ENCODE measurements around the gene IL22RA1. TPM values are rescaled to one million over a fixed set of nuclear protein-coding genes. Genes with fewer than 3 reads are reported as not detected.
A peak's percentile ranks its signal among the peaks of the same experiment; 100 is the strongest.

The IL22RA1 gene
- total and polyA plus RNA-seq, 9 of the 15 experiments (the other 6 are each of a cell fraction or from before 2014, with no cell fraction given), result not detected

DNA sequence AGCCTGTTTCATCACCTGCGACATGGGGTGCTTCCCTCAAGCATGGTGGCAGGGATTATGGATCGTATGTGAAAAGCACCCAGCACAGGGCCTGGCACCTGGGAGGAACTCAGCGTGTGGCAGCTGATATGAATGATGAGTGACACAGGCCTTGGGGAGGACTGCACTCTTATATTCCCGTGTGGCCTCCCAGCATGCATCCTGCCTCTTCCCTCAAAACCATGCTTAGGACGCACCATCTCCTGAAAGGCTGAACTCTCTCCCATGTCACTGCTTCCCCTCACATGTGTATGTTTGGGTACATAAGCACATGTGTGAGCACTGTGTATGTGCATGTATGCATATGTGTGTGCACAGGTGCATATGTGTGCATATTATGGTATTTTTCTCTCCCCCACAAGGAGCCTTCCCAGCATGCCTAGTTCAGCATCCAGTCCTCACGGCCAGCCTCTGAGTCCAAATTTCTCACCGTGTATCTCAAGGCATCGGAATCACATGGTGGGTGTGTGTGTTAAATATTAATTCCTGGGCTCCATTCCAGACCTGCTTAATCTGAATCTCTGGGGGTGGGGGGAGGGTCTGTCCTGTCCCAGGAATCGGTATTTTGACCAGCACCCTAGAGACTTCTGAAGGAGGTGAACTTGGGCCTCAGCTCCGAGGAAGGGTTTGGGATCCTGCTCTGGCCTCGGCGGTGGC lies 43.8 kb downstream of the IL22RA1 start (continued):
- TF ChIP-seq, protein P1, sequence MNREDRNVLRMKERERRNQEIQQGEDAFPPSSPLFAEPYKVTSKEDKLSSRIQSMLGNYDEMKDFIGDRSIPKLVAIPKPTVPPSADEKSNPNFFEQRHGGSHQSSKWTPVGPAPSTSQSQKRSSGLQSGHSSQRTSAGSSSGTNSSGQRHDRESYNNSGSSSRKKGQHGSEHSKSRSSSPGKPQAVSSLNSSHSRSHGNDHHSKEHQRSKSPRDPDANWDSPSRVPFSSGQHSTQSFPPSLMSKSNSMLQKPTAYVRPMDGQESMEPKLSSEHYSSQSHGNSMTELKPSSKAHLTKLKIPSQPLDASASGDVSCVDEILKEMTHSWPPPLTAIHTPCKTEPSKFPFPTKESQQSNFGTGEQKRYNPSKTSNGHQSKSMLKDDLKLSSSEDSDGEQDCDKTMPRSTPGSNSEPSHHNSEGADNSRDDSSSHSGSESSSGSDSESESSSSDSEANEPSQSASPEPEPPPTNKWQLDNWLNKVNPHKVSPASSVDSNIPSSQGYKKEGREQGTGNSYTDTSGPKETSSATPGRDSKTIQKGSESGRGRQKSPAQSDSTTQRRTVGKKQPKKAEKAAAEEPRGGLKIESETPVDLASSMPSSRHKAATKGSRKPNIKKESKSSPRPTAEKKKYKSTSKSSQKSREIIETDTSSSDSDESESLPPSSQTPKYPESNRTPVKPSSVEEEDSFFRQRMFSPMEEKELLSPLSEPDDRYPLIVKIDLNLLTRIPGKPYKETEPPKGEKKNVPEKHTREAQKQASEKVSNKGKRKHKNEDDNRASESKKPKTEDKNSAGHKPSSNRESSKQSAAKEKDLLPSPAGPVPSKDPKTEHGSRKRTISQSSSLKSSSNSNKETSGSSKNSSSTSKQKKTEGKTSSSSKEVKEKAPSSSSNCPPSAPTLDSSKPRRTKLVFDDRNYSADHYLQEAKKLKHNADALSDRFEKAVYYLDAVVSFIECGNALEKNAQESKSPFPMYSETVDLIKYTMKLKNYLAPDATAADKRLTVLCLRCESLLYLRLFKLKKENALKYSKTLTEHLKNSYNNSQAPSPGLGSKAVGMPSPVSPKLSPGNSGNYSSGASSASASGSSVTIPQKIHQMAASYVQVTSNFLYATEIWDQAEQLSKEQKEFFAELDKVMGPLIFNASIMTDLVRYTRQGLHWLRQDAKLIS (CRISPR knock-in tag; IDR thresholded peaks at IDR 0.05), result no peak
- no peak for TF ChIP-seq POU5F1 (IDR thresholded peaks at IDR 0.05; ENCODE audit: borderline replicate concordance, low read depth, low read length, partially characterized antibody)
- no peak for TF ChIP-seq ZNF165 (CRISPR knock-in tag; IDR thresholded peaks at IDR 0.05; ENCODE audit: borderline replicate concordance)
- TF ChIP-seq, protein P2, sequence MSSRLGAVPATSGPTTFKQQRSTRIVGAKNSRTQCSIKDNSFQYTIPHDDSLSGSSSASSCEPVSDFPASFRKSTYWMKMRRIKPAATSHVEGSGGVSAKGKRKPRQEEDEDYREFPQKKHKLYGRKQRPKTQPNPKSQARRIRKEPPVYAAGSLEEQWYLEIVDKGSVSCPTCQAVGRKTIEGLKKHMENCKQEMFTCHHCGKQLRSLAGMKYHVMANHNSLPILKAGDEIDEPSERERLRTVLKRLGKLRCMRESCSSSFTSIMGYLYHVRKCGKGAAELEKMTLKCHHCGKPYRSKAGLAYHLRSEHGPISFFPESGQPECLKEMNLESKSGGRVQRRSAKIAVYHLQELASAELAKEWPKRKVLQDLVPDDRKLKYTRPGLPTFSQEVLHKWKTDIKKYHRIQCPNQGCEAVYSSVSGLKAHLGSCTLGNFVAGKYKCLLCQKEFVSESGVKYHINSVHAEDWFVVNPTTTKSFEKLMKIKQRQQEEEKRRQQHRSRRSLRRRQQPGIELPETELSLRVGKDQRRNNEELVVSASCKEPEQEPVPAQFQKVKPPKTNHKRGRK (tag; IDR thresholded peaks at IDR 0.05), result no peak
- TF ChIP-seq TCF7L2 (IDR thresholded peaks at IDR 0.05; ENCODE audit: low read depth, low read length), result no peak
- no peak for TF ChIP-seq SMC3 (conservative IDR thresholded peaks at IDR 0.05; ENCODE audit: insufficient read depth, low read depth, low read length)
- no peak for TF ChIP-seq MTA2 (IDR thresholded peaks at IDR 0.05; ENCODE audit: low read depth)
- TF ChIP-seq THRAP3 (IDR thresholded peaks at IDR 0.05; ENCODE audit: borderline replicate concordance), result no peak
- no peak for TF ChIP-seq NCOR1 (IDR thresholded peaks at IDR 0.05)
- TF ChIP-seq CAMTA2 (CRISPR knock-in tag; conservative IDR thresholded peaks at IDR 0.05), result no peak
- TF ChIP-seq MECOM (CRISPR knock-in tag; IDR thresholded peaks at IDR 0.05), result no peak
- no peak for TF ChIP-seq ZNF551 (CRISPR knock-in tag; IDR thresholded peaks at IDR 0.05)
- TF ChIP-seq, protein P3, sequence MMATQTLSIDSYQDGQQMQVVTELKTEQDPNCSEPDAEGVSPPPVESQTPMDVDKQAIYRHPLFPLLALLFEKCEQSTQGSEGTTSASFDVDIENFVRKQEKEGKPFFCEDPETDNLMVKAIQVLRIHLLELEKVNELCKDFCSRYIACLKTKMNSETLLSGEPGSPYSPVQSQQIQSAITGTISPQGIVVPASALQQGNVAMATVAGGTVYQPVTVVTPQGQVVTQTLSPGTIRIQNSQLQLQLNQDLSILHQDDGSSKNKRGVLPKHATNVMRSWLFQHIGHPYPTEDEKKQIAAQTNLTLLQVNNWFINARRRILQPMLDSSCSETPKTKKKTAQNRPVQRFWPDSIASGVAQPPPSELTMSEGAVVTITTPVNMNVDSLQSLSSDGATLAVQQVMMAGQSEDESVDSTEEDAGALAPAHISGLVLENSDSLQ (IDR thresholded peaks at IDR 0.05), result peak; percentile 62
- no peak for TF ChIP-seq POLR2AphosphoS2 (IDR thresholded peaks at IDR 0.05; ENCODE audit: low read length)
- TF ChIP-seq KDM2B (CRISPR knock-in tag; IDR thresholded peaks at IDR 0.05), result no peak
- TF ChIP-seq, protein P4, sequence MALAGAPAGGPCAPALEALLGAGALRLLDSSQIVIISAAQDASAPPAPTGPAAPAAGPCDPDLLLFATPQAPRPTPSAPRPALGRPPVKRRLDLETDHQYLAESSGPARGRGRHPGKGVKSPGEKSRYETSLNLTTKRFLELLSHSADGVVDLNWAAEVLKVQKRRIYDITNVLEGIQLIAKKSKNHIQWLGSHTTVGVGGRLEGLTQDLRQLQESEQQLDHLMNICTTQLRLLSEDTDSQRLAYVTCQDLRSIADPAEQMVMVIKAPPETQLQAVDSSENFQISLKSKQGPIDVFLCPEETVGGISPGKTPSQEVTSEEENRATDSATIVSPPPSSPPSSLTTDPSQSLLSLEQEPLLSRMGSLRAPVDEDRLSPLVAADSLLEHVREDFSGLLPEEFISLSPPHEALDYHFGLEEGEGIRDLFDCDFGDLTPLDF (CRISPR knock-in tag; IDR thresholded peaks at IDR 0.05), result no peak
- TF ChIP-seq HDGF (IDR thresholded peaks at IDR 0.05), result no peak
- TF ChIP-seq, protein P5, sequence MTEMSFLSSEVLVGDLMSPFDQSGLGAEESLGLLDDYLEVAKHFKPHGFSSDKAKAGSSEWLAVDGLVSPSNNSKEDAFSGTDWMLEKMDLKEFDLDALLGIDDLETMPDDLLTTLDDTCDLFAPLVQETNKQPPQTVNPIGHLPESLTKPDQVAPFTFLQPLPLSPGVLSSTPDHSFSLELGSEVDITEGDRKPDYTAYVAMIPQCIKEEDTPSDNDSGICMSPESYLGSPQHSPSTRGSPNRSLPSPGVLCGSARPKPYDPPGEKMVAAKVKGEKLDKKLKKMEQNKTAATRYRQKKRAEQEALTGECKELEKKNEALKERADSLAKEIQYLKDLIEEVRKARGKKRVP (CRISPR knock-in tag; IDR thresholded peaks at IDR 0.05), result 0 out of 2 replicates have a peak, but pooled peaks have one; percentile 17
- no peak for TF ChIP-seq SIN3B (IDR thresholded peaks at IDR 0.05; ENCODE audit: low read depth)
- TF ChIP-seq DMBX1 (CRISPR knock-in tag; IDR thresholded peaks at IDR 0.05; ENCODE audit: borderline replicate concordance), result no peak
- no peak for TF ChIP-seq YBX1 (IDR thresholded peaks at IDR 0.05)
- TF ChIP-seq STAT5A (IDR thresholded peaks at IDR 0.05; ENCODE audit: borderline replicate concordance, low read length), result no peak

Data from K562 (cell line).